Left ventricle myocardium superior (tissue), 1 donor: ENCODE results near the gene SIPA1. TPM values are rescaled to one million over a fixed set of nuclear protein-coding genes. Genes with fewer than 3 reads are reported as not detected.
A peak's percentile ranks its signal among the peaks of the same experiment; 100 is the strongest.
"Not testable (repeated sequence)": the region's sequence is repeated elsewhere in the genome, so short reads cannot be mapped to it uniquely, and the experiment has no call there.

Experiments used
- ATAC-seq: fragments of 200-7000 bp; cut with Tn5 transposase; one replicate; pipeline ENCODE4 v1.9.1; 2020; ENCODE audit warnings: mild to moderate bottlenecking, moderate library complexity
- DNase-seq: peaks from one replicate; pipeline ENCODE4 v3.0.0-alpha.2; 2020
- intact Hi-C: fragments of 100-400 bp; cut with micrococcal nuclease; formaldehyde crosslinking; loops from one replicate; pipeline ENCODE4 v1.11.0; 2022
- microRNA-seq: library from miRNA; unstranded; fragments of <30 nt; microRNA quantifications from one replicate; pipeline ENCODE4 v1.2.0, GENCODE V29; 2020; ENCODE audit warnings: borderline number of aligned reads
- total RNA-seq: library from RNA; stranded (reverse); fragmentation: NEBNext Ultra II Directional; extraction: Animal tissue kit (Norgen Biotek cat#: 25700); gene quantifications from one replicate; pipeline ENCODE4 v1.2.1, GENCODE V29; 2021
- donor health status: DM: no; HTN: yes; CAD: no; lungs with severe emphysema.

Gene SIPA1
- total RNA-seq, 1 donor from 2014 or later, result 32.0 TPM

GRCh38 chr11:65683480-65683879, 45.6 kb downstream of the SIPA1 start:
- DNase-seq, intact Hi-C loops, ATAC-seq: not testable (repeated sequence)

- peak; percentile 69 for ATAC-seq
- intact Hi-C loops, result no loop called here
- DNase-seq, result no peak
Observed at GRCh38 chr11:65685981-65686380, 48.1 kb downstream of the SIPA1 start.

DNA sequence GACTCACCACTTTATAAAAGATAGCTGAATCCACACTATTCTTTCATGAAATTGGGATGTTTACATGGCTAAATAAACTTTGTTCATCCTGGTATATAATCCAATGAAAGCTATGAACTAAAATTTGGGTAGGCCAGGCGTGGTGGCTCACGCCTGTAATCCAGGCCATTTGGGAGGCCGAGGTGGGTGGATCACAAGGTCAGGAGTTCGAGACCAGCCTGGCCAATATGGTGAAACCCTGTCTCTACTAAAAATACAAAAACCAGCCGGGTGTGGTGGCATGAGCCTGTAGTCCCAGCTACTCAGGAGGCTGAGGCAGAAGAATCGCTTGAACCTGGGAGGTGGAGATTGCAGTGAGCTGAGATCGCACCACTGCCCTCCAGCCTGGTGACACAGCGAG, 53.9 kb downstream of the SIPA1 start:
- ATAC-seq, intact Hi-C loops: not testable (repeated sequence)

GRCh38 chr11:65692367-65692766, 54.5 kb downstream of the SIPA1 start:
- ATAC-seq (no peak), DNase-seq (no peak)
- intact Hi-C loops, result no loop called here

More for the DNA sequence above, 53.9 kb downstream of the SIPA1 start:
- DNase-seq, result not testable (repeated sequence)

GRCh38 chr11:65695459-65696241, 57.7 kb downstream of the SIPA1 start:
- intact Hi-C loops, result no loop called here
- ATAC-seq, result peak; percentile 54
- DNase-seq, result no peak

GRCh38 chr11:65696802-65697552, 59.1 kb downstream of the SIPA1 start:
- DNase-seq, result no peak
- intact Hi-C loops, result no loop called here
- no peak for ATAC-seq

- ATAC-seq, result peak; percentile 52
- no peak for DNase-seq
- intact Hi-C loops, result no loop called here
Observed at GRCh38 chr11:65698205-65698604, 60.3 kb downstream of the SIPA1 start.

DNA sequence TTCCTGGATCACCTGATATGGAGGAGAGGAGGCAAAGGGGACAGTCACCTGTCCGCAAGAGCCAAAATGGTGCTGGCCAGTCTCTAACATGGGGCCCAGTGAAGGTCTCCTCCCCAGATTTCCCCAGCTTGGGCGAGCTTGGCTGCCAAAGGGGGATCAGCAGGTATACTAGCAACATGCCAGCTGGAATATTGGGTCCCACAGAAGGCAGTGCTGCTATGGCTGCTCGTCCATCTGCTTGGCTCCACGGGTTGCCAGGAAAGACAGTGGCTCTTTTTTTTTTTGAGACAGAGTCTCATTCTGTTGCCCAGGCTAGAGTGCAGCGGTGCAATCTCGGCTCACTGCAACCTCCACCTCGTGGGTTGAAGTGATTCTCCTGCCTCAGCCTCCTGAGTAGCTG, 61.4 kb downstream of the SIPA1 start:
- DNase-seq (no peak), ATAC-seq (no peak)
- intact Hi-C loops, result no loop called here

DNA sequence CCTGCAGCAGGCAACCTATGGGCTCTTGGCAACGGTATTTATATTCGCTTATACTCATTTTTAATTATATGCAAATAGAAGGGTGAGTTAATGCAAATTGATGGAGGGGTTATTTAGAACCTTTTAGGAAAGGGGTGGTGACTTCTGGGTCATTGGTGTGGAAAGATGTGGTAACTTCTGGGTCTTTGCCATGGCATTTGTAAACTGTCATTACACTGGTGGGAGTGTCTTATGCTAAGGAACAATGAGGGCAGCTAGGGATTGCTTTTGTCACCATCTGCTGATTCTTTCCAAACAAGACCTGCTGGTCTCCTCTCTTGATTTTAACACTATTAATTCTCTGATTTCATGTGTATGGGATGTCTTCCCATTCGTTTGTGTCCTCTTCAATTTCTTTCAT, 62.5 kb downstream of the SIPA1 start:
- DNase-seq (no peak), ATAC-seq (no peak)
- intact Hi-C loops, result loop anchor here (10.0 kb wide), 1 partner anchor 124 kb away; no protein-coding TSS in a partner anchor

Small RNA genes within 50 kb of the gene (microRNA-seq; reads per million reads assigned to microRNA genes)
- gene MIR4489 (not detected), gene MIR4690 (not detected)

Other genes starting within 250 kb of the SIPA1 start
- 508 TPM for gene NEAT1, start 215.3 kb upstream of the SIPA1 start, total RNA-seq
- 7,191 TPM for gene MALAT1, start 139.1 kb upstream of the SIPA1 start, total RNA-seq
- 60.4 TPM for gene SCYL1, start 113.0 kb upstream of the SIPA1 start, total RNA-seq
- gene LTBP3, start 79.7 kb upstream of the SIPA1 start, total RNA-seq, result 77.5 TPM
- gene ZNRD2, start 67.6 kb upstream of the SIPA1 start, total RNA-seq, result 25.0 TPM
- 39.3 TPM for gene FAM89B, start 65.6 kb upstream of the SIPA1 start, total RNA-seq
- gene EHBP1L1, start 62.0 kb upstream of the SIPA1 start, total RNA-seq, result 57.3 TPM
- 0.94 TPM for gene KCNK7, start 42.3 kb upstream of the SIPA1 start, total RNA-seq
- gene MAP3K11, start 23.9 kb upstream of the SIPA1 start, total RNA-seq, result 39.0 TPM
- gene PCNX3, start 22.3 kb upstream of the SIPA1 start, total RNA-seq, result 11.8 TPM
- 40.1 TPM for gene RELA, start 24.8 kb downstream of the SIPA1 start, total RNA-seq
- gene KAT5, start 74.2 kb downstream of the SIPA1 start, total RNA-seq, result 50.1 TPM
- 42.4 TPM for gene RNASEH2C, start 82.7 kb downstream of the SIPA1 start, total RNA-seq
- 6.7 TPM for gene AP5B1, start 142.9 kb downstream of the SIPA1 start, total RNA-seq
- gene OVOL1, start 149.0 kb downstream of the SIPA1 start, total RNA-seq, result not detected
- gene SNX32, start 195.9 kb downstream of the SIPA1 start, total RNA-seq, result not detected
- 334 TPM for gene CFL1, start 220.1 kb downstream of the SIPA1 start, total RNA-seq
- gene MUS81, start 222.3 kb downstream of the SIPA1 start, total RNA-seq, result 37.8 TPM
- gene EFEMP2, start 234.7 kb downstream of the SIPA1 start, total RNA-seq, result 95.2 TPM
- gene CTSW, start 241.7 kb downstream of the SIPA1 start, total RNA-seq, result 1.1 TPM